ENCODE measurements around the gene DNMT3L.

Gene DNMT3L

GRCh38 chr21:44261675-44262295, at the start of gene DNMT3L:
DNMT3L (minus strand) TSS chr21:44261897; CDS start chr21:44261259, 638 bp downstream.
- Histone ChIP-seq H3K4me1 (ENCODE audit: control insufficient read depth, low read length) (no peaks in the 10 kb centered on the region), H3K27me3 (ENCODE audit: control insufficient read depth, low read length) (peaks cover 5% of the 10 kb centered on the region; the same call in 1 of the 2 replicates), H3K9me3 (ENCODE audit: control insufficient read depth, insufficient read depth, low read length) (no peaks in the 10 kb centered on the region), H3K4me2 (ENCODE audit: low read length) (no peak within 1 kb of the TSS), H3F3A (ENCODE audit: control insufficient read depth, insufficient read depth) (no peaks in the 10 kb centered on the region), H3K4me3 (ENCODE audit: low read length) (no peak within 1 kb of the TSS), H3K27ac (ENCODE audit: low read depth, low read length) (no peak within 1 kb of the TSS), H4K20me1 (ENCODE audit: control insufficient read depth, insufficient read depth, low read depth, low read length) (no peaks in the 10 kb centered on the region), H3K79me2 (ENCODE audit: control insufficient read depth, low read length) (no peaks in the 10 kb centered on the region), H3K9me2 (replicated peaks; ENCODE audit: control insufficient read depth, low read length) (no peaks in the 10 kb centered on the region), H3K36me3 (ENCODE audit: control insufficient read depth, low read length) (no peaks in the 10 kb centered on the region)
- TF ChIP-seq EZH2phosphoT487 (IDR thresholded peaks at IDR 0.05; ENCODE audit: borderline replicate concordance, low read length): no peak
- TF ChIP-seq, protein P1, sequence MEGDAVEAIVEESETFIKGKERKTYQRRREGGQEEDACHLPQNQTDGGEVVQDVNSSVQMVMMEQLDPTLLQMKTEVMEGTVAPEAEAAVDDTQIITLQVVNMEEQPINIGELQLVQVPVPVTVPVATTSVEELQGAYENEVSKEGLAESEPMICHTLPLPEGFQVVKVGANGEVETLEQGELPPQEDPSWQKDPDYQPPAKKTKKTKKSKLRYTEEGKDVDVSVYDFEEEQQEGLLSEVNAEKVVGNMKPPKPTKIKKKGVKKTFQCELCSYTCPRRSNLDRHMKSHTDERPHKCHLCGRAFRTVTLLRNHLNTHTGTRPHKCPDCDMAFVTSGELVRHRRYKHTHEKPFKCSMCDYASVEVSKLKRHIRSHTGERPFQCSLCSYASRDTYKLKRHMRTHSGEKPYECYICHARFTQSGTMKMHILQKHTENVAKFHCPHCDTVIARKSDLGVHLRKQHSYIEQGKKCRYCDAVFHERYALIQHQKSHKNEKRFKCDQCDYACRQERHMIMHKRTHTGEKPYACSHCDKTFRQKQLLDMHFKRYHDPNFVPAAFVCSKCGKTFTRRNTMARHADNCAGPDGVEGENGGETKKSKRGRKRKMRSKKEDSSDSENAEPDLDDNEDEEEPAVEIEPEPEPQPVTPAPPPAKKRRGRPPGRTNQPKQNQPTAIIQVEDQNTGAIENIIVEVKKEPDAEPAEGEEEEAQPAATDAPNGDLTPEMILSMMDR (IDR thresholded peaks at IDR 0.05; ENCODE audit: low read depth, low read length, poor library complexity, severe bottlenecking): no peak

DNA sequence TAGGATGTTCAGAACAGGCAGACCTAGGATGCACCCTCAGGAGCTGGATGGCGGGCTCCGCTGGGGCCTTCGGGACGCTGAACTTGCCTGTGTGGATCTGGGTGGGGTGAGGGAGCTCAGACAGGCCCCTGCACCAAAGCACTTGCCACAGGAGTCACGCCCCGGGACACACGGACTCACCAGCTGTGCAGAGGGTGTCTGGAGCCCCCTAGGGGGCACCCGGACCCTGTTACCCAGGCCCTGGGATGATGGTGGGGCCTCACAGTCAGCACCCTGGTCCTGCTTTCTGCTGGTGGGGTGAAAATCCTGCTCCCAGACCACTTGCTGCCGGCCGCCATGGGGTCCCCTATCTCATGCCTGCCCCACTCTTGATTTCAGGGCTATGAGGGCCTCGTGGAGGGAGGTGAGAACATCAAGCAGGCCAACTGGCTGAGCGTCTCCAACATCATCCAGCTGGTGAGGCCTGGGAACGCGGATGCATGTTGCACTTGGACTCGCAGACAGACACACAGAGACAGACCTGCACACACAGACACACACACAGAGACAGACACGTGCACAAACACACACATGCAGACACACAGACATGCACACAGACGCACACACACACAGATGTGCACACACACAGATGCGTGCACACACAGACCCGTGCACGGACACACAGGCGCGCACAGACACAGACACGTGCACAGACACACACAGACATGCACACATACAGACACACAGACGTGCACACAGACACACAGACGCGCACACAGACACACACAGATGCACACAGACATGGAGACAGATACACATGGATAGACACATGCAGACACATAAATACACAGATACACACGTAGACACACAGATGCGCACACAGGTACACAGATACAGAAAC, 49.2 kb upstream of the DNMT3L start:
- H3K4me2 ChIP-seq (ENCODE audit: low read length): no peak overlapping the region
- 0 out of 2 replicates have a peak, but pooled peaks cover 6% of the 10 kb centered on the region for H4K20me1 ChIP-seq (ENCODE audit: control insufficient read depth, insufficient read depth, low read depth, low read length)
- H3K27me3 ChIP-seq (ENCODE audit: control insufficient read depth, low read length): no peaks in the 10 kb centered on the region
- H3F3A ChIP-seq (ENCODE audit: control insufficient read depth, insufficient read depth): no peaks in the 10 kb centered on the region
- no peaks in the 10 kb centered on the region for H3K9me3 ChIP-seq (ENCODE audit: control insufficient read depth, insufficient read depth, low read length)
- TF ChIP-seq, protein P1 (IDR thresholded peaks at IDR 0.05; ENCODE audit: low read depth, low read length, poor library complexity, severe bottlenecking): peak; percentile 44
- no peak for TF ChIP-seq EZH2phosphoT487 (IDR thresholded peaks at IDR 0.05; ENCODE audit: borderline replicate concordance, low read length)
- no peak overlapping the region for H3K4me3 ChIP-seq (ENCODE audit: low read length)
- H3K36me3 ChIP-seq (ENCODE audit: control insufficient read depth, low read length): peaks cover 91% of the 10 kb centered on the region
- H3K9me2 ChIP-seq (replicated peaks; ENCODE audit: control insufficient read depth, low read length): no peaks in the 10 kb centered on the region
- H3K4me1 ChIP-seq (ENCODE audit: control insufficient read depth, low read length): no peaks in the 10 kb centered on the region
- H3K79me2 ChIP-seq (ENCODE audit: control insufficient read depth, low read length): peaks cover 16% of the 10 kb centered on the region
- no peak overlapping the region for H3K27ac ChIP-seq (ENCODE audit: low read depth, low read length)

DNA sequence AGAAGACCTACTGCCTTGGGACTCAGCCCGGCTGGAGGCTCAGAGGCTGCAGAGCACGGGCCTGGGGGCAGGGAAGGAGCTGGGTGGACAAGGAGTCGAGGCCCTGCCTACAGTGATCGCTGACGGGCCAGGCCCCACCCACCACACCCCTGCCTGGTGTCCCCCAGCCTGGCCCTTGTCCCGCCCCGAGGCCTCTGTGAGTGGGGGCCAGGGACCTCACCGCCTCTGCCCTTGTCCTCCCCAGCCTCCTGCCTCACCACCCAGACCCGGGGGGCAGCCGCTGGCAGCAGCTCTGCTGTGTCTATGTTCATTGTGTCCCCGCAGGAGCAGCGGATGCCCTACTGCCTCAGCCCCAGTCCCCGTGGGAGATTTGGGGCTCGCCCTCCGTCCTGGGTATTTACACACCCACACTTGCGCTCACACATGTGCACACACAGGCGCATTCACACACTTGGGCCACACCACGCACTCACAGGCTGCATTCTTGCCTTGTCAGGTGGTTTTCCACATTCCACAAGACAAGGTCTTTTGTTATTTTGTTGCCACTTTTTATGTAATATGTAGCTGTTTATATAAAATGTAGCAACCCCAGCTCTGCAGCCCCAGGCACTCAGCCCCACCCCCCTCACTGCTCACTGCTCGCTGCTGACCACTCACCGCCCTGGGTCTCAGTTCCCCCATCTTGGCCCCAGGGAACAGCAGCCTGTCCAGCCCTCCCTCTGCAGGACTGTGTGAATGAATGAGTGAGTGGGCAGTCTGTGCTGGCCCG, 45.4 kb upstream of the DNMT3L start:
- Histone ChIP-seq H3K9me2 (replicated peaks; ENCODE audit: control insufficient read depth, low read length) (no peaks in the 10 kb centered on the region), H4K20me1 (ENCODE audit: control insufficient read depth, insufficient read depth, low read depth, low read length) (peaks cover 19% of the 10 kb centered on the region; the same call in 1 of the 2 replicates), H3K79me2 (ENCODE audit: control insufficient read depth, low read length) (peaks cover 54% of the 10 kb centered on the region), H3K27me3 (ENCODE audit: control insufficient read depth, low read length) (no peaks in the 10 kb centered on the region), H3K4me1 (ENCODE audit: control insufficient read depth, low read length) (peaks cover 28% of the 10 kb centered on the region), H3K36me3 (ENCODE audit: control insufficient read depth, low read length) (peaks cover 91% of the 10 kb centered on the region), H3K4me3 (ENCODE audit: low read length) (no peak overlapping the region), H3K9me3 (ENCODE audit: control insufficient read depth, insufficient read depth, low read length) (no peaks in the 10 kb centered on the region), H3F3A (ENCODE audit: control insufficient read depth, insufficient read depth) (no peaks in the 10 kb centered on the region; the same call in 1 of the 2 replicates), H3K27ac (ENCODE audit: low read depth, low read length) (no peak overlapping the region), H3K4me2 (ENCODE audit: low read length) (no peak overlapping the region)
- no peak for TF ChIP-seq EZH2phosphoT487 (IDR thresholded peaks at IDR 0.05; ENCODE audit: borderline replicate concordance, low read length)
- TF ChIP-seq, protein P1 (IDR thresholded peaks at IDR 0.05; ENCODE audit: low read depth, low read length, poor library complexity, severe bottlenecking): no peak
